GM18870 (cell line): Measurements from ENCODE around the gene RAB3GAP2.
A peak's percentile ranks its signal among the peaks of the same experiment; 100 is the strongest.
"Not testable (repeated sequence)": the region's sequence is repeated elsewhere in the genome, so short reads cannot be mapped to it uniquely, and the experiment has no call there.

Source experiments
- ATAC-seq: cut with Tn5 transposase; IDR thresholded peaks from one replicate; pipeline ENCODE4 v1.9.1; 2021; ENCODE audit warnings: moderate library complexity; ENCODE audit not compliant: unreplicated experiment

RAB3GAP2 gene

GRCh38 chr1:220213382-220213983, 58.8 kb downstream of the RAB3GAP2 start:
- ATAC-seq: no peak

GRCh38 chr1:220207411-220207810, 64.8 kb downstream of the RAB3GAP2 start:
- no peak for ATAC-seq

GRCh38 chr1:220204758-220205157, 67.5 kb downstream of the RAB3GAP2 start:
- not testable (repeated sequence) for ATAC-seq

GRCh38 chr1:220203816-220204215, 68.4 kb downstream of the RAB3GAP2 start:
- no peak for ATAC-seq

- no peak for ATAC-seq
Measured at GRCh38 chr1:220198186-220199005, 73.9 kb downstream of the RAB3GAP2 start.

GRCh38 chr1:220195701-220196100, 76.6 kb downstream of the RAB3GAP2 start:
- no peak for ATAC-seq

GRCh38 chr1:220189750-220190347, 82.4 kb downstream of the RAB3GAP2 start:
- peak; percentile 53 for ATAC-seq

- ATAC-seq: no peak
Measured at GRCh38 chr1:220188538-220188937, 83.7 kb downstream of the RAB3GAP2 start.

GRCh38 chr1:220186752-220187151, 85.5 kb downstream of the RAB3GAP2 start:
- no peak for ATAC-seq

- ATAC-seq: no peak
Measured at GRCh38 chr1:220184506-220184905, 87.7 kb downstream of the RAB3GAP2 start.

GRCh38 chr1:220182656-220183055, 89.6 kb downstream of the RAB3GAP2 start:
- ATAC-seq: no peak

- no peak for ATAC-seq
Measured at GRCh38 chr1:220182111-220182510, 90.1 kb downstream of the RAB3GAP2 start.

- ATAC-seq: no peak
Measured at GRCh38 chr1:220176540-220176939, 95.7 kb downstream of the RAB3GAP2 start.

GRCh38 chr1:220170836-220171526, 101.3 kb downstream of the RAB3GAP2 start:
- no peak for ATAC-seq

GRCh38 chr1:220169887-220170286, 102.4 kb downstream of the RAB3GAP2 start:
- not testable (repeated sequence) for ATAC-seq

- ATAC-seq: no peak
Measured at GRCh38 chr1:220166853-220167252, 105.4 kb downstream of the RAB3GAP2 start.

- no peak for ATAC-seq
Measured at GRCh38 chr1:220164517-220164916, 107.7 kb downstream of the RAB3GAP2 start.

GRCh38 chr1:220164116-220164515, 108.1 kb downstream of the RAB3GAP2 start:
- no peak for ATAC-seq

- no peak for ATAC-seq
Measured at GRCh38 chr1:220160027-220160426, 112.2 kb downstream of the RAB3GAP2 start.

- no peak for ATAC-seq
Measured at GRCh38 chr1:220159041-220159440, 113.2 kb downstream of the RAB3GAP2 start.

- not testable (repeated sequence) for ATAC-seq
Measured at GRCh38 chr1:220158530-220158929, 113.7 kb downstream of the RAB3GAP2 start.
